Activated CD4-positive, CD25-positive, alpha-beta regulatory T cell treated with anti-CD3 and anti-CD28 coated beads, Interleukin-2, amount 50 U/mL, for 16 hours (primary cell): ENCODE measurements around the gene YJU2.
"Not testable (repeated sequence)": the region's sequence is repeated elsewhere in the genome, so short reads cannot be mapped to it uniquely, and the experiment has no call there.

ENCODE experiments used
- DNase-seq: peaks from one replicate; pipeline ENCODE4 v3.0.0-alpha.2; 2020; ENCODE audit warnings: low read depth, low spot score

The YJU2 gene

GRCh38 chr19:4246767-4247593, at the start of gene YJU2:
YJU2 (plus strand) TSS chr19:4247080; CDS start chr19:4247147, 67 bp downstream.
- peak; percentile 97 for DNase-seq

DNA sequence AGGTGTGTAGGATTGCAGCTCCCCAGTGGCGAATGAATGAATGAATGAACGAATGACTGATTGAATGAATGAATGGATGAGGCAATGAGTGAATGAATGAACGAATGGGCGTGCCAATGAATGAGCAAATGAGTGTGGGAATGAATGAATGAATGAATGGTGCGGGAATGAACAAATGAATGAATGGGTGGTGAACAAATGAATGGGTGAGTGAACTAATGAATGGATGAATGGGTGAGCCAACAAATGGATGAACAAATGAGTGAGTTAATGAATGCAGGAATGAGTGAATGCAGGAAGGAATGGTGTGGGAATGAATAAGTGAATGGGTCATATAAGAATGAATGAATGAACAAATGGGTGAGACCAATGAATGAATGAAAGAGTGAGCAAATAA, 49.7 kb upstream of the YJU2 start:
- no peak for DNase-seq

DNA sequence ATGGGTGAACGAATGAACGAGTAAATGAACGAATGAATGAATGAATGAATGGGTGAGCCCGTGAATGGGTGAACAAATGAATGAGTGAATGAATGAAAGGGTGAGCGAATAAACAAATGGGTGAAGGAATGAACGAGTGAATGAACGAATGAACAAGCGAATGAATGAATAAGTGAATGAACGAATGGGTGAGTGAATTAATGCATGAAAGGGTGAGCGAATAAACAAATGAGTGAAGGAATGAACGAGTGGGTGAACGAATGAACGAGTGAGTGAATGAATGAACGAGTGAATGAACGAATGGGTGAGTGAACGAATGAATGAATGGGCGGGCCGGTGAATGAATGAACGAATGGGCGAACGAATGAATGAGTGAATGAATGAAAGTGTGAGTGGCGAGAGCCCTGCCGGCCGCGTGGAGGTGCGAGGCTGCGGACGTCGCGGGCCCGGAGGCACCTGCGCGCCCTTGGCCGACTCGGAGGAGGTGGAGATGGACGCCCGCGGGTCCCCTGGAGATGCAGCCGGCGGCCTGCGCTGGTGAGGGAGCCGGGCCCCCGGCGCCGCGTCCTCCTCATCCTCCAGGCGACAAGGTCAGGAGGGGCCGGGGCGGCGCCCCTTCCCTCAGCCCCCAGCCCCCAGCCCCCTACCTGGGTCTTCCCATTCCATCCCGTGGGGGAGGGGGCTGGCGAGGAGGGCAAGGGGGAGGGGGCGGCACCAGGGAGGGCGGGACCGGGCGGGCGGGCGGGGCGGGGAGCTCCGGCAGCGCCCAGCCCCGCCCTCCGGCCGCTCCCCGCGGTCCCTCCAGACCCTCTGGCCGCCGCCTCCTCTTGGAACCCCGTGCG, 49.0 kb upstream of the YJU2 start:
- no peak for DNase-seq

DNA sequence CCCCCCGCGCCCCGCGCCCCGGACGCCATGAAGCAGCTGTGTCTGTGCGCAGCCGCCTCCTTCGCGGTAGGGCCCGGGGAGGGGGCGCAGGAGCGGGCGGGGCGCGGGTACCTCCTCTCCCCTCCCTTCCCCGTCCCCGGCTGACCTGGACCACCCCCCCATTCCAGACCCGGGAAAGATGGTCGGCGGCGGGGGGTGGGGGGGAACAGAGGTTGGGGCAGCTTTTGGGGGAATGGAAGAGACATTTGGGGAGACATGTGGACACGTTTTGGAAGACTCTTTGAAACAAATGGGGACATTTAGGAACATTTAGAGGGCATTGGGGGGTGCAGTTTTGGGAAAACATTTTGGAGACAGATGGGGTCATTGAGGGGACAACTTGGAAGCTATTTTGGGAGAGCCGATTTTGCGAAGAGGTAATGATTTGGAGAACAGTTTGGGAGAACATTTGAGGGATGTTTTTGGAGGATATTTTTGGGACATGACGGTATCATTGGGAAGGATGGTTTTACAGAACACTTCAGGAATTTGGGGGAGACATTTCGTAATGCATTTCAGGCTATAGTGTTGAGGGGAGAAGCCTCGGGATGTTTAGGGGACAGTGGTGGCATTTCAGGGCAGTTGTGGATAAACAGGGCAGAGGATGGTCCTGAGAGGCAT, 48.3 kb upstream of the YJU2 start:
- DNase-seq, result no peak

- DNase-seq, result no peak
Observed at GRCh38 chr19:4199699-4200293, 47.1 kb upstream of the YJU2 start.

- DNase-seq, result no peak
Observed at GRCh38 chr19:4200940-4201542, 45.8 kb upstream of the YJU2 start.

DNA sequence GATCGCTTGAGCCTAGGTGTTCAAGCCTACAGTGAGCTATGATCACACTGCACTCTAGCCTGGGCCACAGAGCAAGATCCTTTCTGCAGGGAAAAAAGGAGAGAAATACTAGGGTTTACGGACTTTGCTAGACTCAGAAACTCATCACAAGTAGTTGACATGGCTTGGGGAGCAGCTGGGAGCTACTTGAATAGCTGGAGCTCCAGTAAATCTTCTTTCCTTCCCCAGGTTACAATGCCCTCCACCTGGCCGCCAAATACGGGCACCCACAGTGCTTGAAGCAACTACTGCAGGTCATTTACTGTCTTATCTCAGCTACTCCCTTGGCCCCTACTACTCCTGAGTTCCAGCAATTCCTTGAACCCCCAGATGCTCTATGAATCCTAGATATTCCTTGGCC, 45.1 kb upstream of the YJU2 start:
- DNase-seq, result no peak

DNA sequence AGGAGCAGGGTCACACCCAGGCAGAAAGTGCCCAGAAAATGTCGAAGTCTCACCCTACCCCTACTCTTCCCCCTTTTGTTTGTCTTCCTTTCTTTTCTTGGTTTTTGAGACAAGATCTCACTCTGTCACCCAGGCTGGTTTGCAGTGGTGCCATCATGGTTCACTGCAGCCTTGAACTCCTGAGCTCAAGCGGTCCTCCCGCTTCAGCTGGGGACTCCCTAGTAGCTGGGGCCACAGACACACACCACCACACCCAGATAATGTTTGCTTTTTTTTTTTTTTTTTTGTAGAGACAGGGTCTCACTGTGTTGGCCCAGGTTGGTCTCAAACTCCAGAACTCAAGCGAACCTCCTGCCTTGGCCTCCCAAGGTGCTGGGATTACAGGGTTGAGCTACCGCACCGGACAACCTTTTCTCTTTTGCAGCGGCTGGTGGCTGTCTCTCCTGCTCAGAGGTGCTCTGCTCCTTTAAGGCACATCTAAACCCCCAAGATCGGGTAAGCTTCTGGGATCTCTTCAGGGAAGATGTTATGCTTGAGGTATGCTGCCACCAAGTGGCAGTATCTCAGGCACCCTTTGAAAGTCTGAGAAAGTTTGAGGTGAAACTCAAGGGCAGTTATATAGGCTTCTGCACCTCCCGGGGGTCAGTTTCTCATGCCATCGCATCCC, 39.9 kb upstream of the YJU2 start:
- no peak for DNase-seq

DNA sequence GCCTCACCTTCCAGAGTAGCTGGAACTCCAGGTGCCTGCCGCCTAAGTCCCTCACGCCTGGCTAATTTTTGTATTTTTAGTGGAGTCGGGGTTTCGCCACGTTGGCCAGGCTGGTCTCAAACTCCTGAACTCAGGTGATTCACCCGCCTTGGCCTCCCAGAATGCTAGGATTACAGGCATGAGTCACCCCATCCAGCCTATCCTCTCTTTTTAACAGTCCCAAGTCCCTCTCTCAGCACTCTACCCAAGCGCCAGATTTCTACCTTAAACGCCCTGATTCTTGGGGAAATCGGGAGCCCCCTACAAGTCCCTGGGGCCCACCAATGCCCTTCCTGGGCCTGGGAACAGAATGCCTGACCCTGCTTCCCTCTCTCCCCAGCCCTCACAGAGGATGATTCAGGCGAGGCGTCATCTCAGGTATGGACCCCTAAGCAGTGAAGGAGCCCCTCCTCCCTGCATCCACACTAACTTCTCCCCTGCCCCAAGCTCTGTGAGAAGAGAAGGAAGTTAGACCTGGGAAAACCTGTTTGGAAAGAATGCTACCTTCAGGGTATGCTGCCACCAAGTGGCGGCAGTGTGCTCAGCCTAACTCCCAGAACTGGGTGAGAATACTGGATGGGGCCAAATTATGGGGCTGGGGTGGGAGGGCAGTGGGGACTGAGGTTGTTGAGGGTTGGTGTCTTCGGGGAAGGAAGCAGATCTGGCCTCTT, 38.3 kb upstream of the YJU2 start:
- no peak for DNase-seq

DNA sequence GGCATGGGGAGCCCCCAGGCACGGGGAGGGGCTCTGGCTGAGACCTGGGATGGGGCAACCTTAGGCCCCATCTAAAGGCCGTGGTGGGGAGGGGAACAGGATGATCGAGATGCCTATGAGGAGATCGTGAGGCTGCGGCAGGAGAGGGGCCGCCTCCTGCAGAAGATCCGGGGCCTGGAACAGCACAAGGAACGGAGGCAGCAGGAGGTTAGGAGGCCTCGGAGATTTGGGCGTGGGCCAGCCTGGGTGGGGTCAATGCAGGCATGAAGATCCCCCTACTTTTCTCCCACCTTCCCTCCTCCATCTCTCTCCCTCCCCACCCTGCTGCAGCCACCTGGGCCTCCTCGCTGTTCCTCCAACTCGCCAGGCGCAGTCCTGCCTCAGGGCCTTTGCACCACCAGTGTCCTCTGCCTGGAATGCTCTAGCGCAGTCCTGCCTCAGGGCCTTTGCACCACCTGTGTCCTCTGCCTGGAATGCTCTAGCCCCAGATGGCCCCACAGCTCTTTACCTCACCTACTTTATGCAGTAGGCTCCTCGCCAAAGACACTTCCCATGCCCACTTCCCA, 36.6 kb upstream of the YJU2 start:
- no peak for DNase-seq

GRCh38 chr19:4213116-4213515, 33.8 kb upstream of the YJU2 start:
- DNase-seq, result no peak

DNA sequence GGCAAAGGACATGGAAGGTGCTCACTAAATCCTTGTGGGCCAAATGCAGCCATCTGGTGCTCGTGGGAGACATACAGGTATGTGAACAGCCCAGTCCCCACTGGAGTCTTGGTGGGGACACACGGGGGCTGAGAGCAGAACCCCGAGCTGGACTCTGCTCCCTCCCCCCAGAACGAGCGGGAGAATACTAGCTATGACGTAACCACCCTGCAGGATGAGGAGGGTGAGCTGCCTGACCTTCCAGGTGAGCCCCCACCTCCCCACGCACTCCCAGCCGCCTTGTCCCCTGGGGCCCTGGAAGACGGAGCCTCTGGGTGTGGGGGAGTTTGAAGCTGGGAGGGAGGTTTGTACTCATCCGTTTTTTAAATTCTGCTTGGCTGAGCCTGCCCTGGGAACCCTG, 31.1 kb upstream of the YJU2 start:
- DNase-seq, result no peak

- DNase-seq, result no peak
Observed at GRCh38 chr19:4216846-4217245, 30.0 kb upstream of the YJU2 start.

DNA sequence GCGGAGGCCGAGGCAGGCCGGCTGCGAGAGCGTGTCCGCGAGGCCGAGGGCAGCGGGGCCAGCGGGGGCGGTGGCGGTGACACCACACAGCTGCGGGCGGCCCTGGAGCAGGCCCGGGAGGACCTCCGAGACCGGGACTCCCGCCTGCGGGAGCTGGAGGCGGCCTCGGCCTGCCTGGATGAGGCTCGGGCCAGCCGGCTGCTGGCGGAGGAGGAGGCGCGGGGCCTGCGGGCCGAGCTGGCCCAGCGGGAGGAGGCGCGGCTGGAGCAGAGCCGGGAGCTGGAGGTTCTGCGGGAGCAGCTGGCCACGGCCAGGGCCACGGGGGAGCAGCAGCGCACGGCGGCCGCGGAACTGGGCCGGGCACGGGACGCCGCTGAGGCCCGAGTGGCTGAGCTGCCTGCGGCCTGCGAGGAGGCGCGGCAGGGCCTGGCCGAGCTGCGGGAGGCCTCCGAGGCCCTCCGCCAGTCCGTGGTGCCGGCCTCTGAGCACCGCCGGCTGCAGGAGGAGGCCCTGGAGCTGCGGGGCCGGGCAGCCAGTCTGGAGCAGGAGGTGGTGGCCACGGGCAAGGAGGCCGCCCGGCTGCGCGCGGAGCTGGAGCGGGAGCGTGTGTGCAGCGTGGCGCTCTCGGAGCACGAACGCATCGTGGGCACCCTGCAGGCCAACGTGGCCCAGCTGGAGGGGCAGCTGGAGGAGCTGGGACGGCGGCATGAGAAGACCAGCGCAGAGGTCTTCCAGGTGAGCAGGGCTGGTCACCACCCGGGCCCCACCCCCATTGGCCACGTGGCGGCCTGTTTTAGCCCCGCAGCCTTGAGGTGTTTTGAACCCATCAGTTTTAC, 29.2 kb upstream of the YJU2 start:
- no peak for DNase-seq

DNA sequence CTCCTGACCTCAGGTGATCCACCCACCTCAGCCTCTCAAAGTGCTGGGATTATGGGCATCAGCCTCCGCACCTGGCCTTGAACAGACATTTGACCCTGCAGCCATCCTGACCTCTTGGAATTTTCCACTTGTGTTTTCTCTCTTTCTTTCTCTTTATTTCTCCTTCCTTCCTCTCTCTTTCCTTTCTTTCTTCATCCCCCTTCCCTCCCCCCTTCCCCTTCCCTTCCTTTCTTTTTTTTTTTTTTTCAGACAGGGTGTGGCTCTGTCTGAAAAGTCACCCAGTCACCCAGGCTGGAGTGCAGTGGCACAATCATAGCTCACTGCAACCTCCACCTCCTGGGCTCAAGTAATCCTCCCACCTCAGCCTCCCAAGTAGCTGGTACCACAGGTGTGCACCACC, 28.4 kb upstream of the YJU2 start:
- not testable (repeated sequence) for DNase-seq

GRCh38 chr19:4220188-4220587, 26.7 kb upstream of the YJU2 start:
- DNase-seq, result no peak

DNA sequence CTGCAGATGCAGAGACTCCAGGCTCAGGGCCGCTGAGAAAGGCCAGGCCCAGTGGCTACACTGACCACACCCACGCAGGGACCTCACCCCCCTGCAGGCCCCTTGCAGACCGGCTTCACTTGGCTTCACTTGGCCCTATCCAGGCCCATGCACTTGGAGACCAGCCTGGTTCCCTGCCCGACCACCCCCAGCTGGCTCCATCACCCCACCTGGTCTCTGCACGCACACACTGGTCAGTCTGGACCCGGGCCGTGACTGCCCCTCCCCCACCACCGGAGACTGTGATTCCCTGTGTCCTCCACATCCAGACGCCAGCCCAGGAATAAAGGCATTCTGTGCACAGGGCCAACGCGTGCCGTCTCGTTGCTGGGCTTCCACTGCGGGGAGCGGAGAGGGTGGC, 22.4 kb upstream of the YJU2 start:
- DNase-seq, result no peak

- no peak for DNase-seq
Observed at GRCh38 chr19:4225885-4226284, 21.0 kb upstream of the YJU2 start.

GRCh38 chr19:4227771-4228170, 19.1 kb upstream of the YJU2 start:
- no peak for DNase-seq
